LHCN-M2 (cell line): ENCODE results near the gene RAI14. TPM values are rescaled to one million over a fixed set of nuclear protein-coding genes. Genes with fewer than 3 reads are reported as not detected.

Source experiments
- DNase-seq: peaks from one replicate; pipeline ENCODE4 v3.0.0-alpha.2; 2012; ENCODE audit warnings: low read depth
- polyA plus RNA-seq: library from polyadenylated mRNA; unstranded; fragments of >200 nt; gene quantifications from one replicate; pipeline ENCODE4 v1.2.1, GENCODE V29; 2012; ENCODE audit warnings: missing spikeins
- total RNA-seq: library from RNA; depleted of rRNA; stranded (reverse); fragments of >200 nt; gene quantifications from 2 replicates; pipeline ENCODE4 v1.2.3, GENCODE V29; 2014; rRNA removed

The RAI14 gene
- total RNA-seq, result 64.1 and 72.7 TPM in 2 replicates
- polyA plus RNA-seq, result 46.8 TPM

- DNase-seq, result peak; percentile 77
These were observed at the start of gene RAI14 for GRCh38 chr5:34656001-34656699. TSS of gene RAI14 (plus strand) at chr5:34656328. CDS start at chr5:34686920, 30,592 bp downstream.

- no peak for DNase-seq
These were observed 47.8 kb upstream of the RAI14 start for GRCh38 chr5:34608368-34608767.

- peak; percentile 91 for DNase-seq
These were observed 47.1 kb upstream of the RAI14 start for GRCh38 chr5:34608859-34609648.

- DNase-seq, result peak; percentile 31
These were observed 46.1 kb upstream of the RAI14 start for GRCh38 chr5:34609951-34610441.

GRCh38 chr5:34610546-34610945 lies 45.6 kb upstream of the RAI14 start:
- no peak for DNase-seq

- no peak for DNase-seq
These were observed 44.4 kb upstream of the RAI14 start for GRCh38 chr5:34611464-34612415.

- no peak for DNase-seq
These were observed 39.5 kb upstream of the RAI14 start for GRCh38 chr5:34616651-34617050.

GRCh38 chr5:34618371-34619065 lies 37.6 kb upstream of the RAI14 start:
- DNase-seq, result no peak

GRCh38 chr5:34620185-34620584 lies 35.9 kb upstream of the RAI14 start:
- no peak for DNase-seq

- no peak for DNase-seq
These were observed 34.6 kb upstream of the RAI14 start for GRCh38 chr5:34621277-34622097.

- DNase-seq, result no peak
These were observed 34.1 kb upstream of the RAI14 start for GRCh38 chr5:34622098-34622400.

- no peak for DNase-seq
These were observed 31.4 kb upstream of the RAI14 start for GRCh38 chr5:34624691-34625090.

- DNase-seq, result no peak
These were observed 30.9 kb upstream of the RAI14 start for GRCh38 chr5:34625246-34625645.

GRCh38 chr5:34626036-34626435 lies 30.1 kb upstream of the RAI14 start:
- DNase-seq, result peak; percentile 59

- no peak for DNase-seq
These were observed 29.4 kb upstream of the RAI14 start for GRCh38 chr5:34626751-34627150.

- DNase-seq, result peak; percentile 46
These were observed 28.3 kb upstream of the RAI14 start for GRCh38 chr5:34627794-34628193.

GRCh38 chr5:34628373-34628772 lies 27.8 kb upstream of the RAI14 start:
- no peak for DNase-seq

- no peak for DNase-seq
These were observed 25.5 kb upstream of the RAI14 start for GRCh38 chr5:34630596-34630995.

- DNase-seq, result no peak
These were observed 23.2 kb upstream of the RAI14 start for GRCh38 chr5:34632807-34633422.
